Neural progenitor cell (in vitro differentiated cells): ENCODE data around the gene NEU2.

Source experiments
- EZH2 ChIP-seq: fragments of 200-600 bp; sonication (generic); IDR thresholded peaks from 2 replicates; pipeline ENCODE4 v1.6.1; 2017; ENCODE audit warnings: antibody characterized with exemption, mild to moderate bottlenecking, moderate library complexity
- EZH2phosphoT487 ChIP-seq: fragments of 200-600 bp; sonication (generic); IDR thresholded peaks from 2 replicates; pipeline ENCODE4 v1.6.1; 2017; ENCODE audit warnings: antibody characterized with exemption
- TF ChIP-seq, protein P1 (sequence below): fragments of 200-600 bp; sonication (generic); IDR thresholded peaks from 2 replicates; pipeline ENCODE4 v1.5.1; 2017; ENCODE audit warnings: antibody characterized with exemption, mild to moderate bottlenecking

DNA sequence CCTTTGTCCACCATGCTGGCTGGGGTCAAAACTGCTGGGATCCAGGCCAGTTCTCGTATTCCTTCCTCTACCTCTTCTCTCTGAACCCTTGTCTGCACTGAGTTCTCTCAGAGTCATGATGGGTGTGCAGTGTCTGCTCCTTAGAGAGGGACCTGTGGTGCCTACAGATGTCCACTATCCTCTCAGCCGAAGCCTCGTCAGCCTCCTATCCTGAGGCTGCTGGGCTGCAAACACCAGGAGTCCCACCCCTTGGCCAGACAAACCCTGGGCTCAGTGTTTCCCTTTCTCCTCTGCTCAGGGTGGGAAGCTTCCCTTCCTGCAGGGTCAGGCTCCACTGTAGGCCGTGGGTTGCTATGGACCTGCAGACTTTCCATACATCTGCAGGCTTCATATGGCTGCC is 30.0 kb downstream of the NEU2 start:
- TF ChIP-seq, protein P1, sequence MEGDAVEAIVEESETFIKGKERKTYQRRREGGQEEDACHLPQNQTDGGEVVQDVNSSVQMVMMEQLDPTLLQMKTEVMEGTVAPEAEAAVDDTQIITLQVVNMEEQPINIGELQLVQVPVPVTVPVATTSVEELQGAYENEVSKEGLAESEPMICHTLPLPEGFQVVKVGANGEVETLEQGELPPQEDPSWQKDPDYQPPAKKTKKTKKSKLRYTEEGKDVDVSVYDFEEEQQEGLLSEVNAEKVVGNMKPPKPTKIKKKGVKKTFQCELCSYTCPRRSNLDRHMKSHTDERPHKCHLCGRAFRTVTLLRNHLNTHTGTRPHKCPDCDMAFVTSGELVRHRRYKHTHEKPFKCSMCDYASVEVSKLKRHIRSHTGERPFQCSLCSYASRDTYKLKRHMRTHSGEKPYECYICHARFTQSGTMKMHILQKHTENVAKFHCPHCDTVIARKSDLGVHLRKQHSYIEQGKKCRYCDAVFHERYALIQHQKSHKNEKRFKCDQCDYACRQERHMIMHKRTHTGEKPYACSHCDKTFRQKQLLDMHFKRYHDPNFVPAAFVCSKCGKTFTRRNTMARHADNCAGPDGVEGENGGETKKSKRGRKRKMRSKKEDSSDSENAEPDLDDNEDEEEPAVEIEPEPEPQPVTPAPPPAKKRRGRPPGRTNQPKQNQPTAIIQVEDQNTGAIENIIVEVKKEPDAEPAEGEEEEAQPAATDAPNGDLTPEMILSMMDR: no peak
- TF ChIP-seq EZH2phosphoT487: no peak
- no peak for TF ChIP-seq EZH2
